ENCODE measurements around the gene PTPRT. TPM values are rescaled to one million over a fixed set of nuclear protein-coding genes. Genes with fewer than 3 reads are reported as not detected.
A peak's percentile ranks its signal among the peaks of the same experiment; 100 is the strongest.

Gene PTPRT
- total RNA-seq (2013), result not detected
- not detected for polyA plus RNA-seq
- not detected in 2 replicates for polyA minus RNA-seq
- 0 to 3.9 (median 0.08) reads per million in 11 experiments for total RNA-seq

GRCh38 chr20:43189554-43190331 lies at the start of gene PTPRT:
TSS of gene PTPRT (minus strand) at chr20:43189906. CDS start at chr20:43189733, 173 bp downstream.
- no peak within 1 kb of the TSS for H3K27ac ChIP-seq (ENCODE audit: low read depth in 1 of 2, low read length in 2 of 2)
- peaks cover 12 to 37% of the 10 kb centered on the region in 2 donors for H3K27me3 ChIP-seq (ENCODE audit: control insufficient read depth in 2 of 2, insufficient read depth in 2 of 2, low read length in 2 of 2)
- intact Hi-C loops (cut with micrococcal nuclease), result loop anchor here (5.0 kb wide), 4 partner anchors 987 to 1457 kb away; no protein-coding TSS in a partner anchor
- WGBS (ENCODE audit: insufficient coverage), result 2% methylated on average over 110 of the region's 115 CpGs
- no peak within 1 kb of the TSS for H3K9ac ChIP-seq (ENCODE audit: insufficient read depth, low read length, poor library complexity, severe bottlenecking)
- peaks cover 31 to 47% (median 35%) of the 10 kb centered on the region in 3 donors for H3K27me3 Mint-ChIP-seq (ENCODE audit: low read depth in 3 of 3)
- H3K27ac Mint-ChIP-seq, result no peak within 1 kb of the TSS
- H3K36me3 ChIP-seq (replicated peaks in 1 of 2; ENCODE audit: control insufficient read depth in 1 of 2, insufficient read depth in 2 of 2, low read length in 2 of 2), result no peaks in the 10 kb centered on the region
- H3K4me1 Mint-ChIP-seq, result no peaks in the 10 kb centered on the region
- no peak for TF ChIP-seq CTCF (IDR thresholded peaks at IDR 0.05)
- H3K4me3 ChIP-seq (replicated peaks in 1 of 3; ENCODE audit: low read depth in 2 of 3, low read length in 3 of 3), result no peak within 1 kb of the TSS
- H3K36me3 Mint-ChIP-seq, result no peaks in the 10 kb centered on the region
- H4K20me1 ChIP-seq (ENCODE audit: insufficient read depth, low read length), result no peaks in the 10 kb centered on the region
- peaks cover 0 to 9% (median 0%) of the 10 kb centered on the region in 7 donors for H3K9me3 Mint-ChIP-seq
- H2AFZ ChIP-seq (ENCODE audit: insufficient read depth, low read depth, low read length, poor library complexity, severe bottlenecking), result no peak within 1 kb of the TSS
- no peak for DNase-seq
- no peak within 1 kb of the TSS for H3K4me2 ChIP-seq (replicated peaks; ENCODE audit: extremely low read depth, low read length, poor library complexity, severe bottlenecking)
- no peaks in the 10 kb centered on the region for H3K79me2 ChIP-seq (ENCODE audit: insufficient read depth, low read length)
- no peaks in the 10 kb centered on the region for H3K4me1 ChIP-seq (ENCODE audit: control insufficient read depth in 1 of 2, insufficient read depth in 2 of 2, low read length in 2 of 2)
- peaks cover 0 to 7% of the 10 kb centered on the region in 2 donors for H3K9me3 ChIP-seq (replicated peaks in 1 of 2; ENCODE audit: control insufficient read depth in 1 of 2, insufficient read depth in 1 of 2, low read length in 2 of 2)
- peak within 1 kb of the TSS in 1 of 2 donors; percentile 68 for H3K4me3 Mint-ChIP-seq

- Mint-ChIP-seq H3K9me3 (peaks cover 0 to 5% (median 3%) of the 10 kb centered on the region in 7 donors), H3K4me1 (no peaks in the 10 kb centered on the region), H3K27ac (no peak overlapping the region), H3K36me3 (no peaks in the 10 kb centered on the region), H3K27me3 (ENCODE audit: low read depth in 3 of 3) (peaks cover 3 to 6% (median 4%) of the 10 kb centered on the region in 3 donors), H3K4me3 (no peak overlapping the region)
- Histone ChIP-seq H3K9ac (ENCODE audit: insufficient read depth, low read length, poor library complexity, severe bottlenecking) (no peak overlapping the region), H3K4me2 (replicated peaks; ENCODE audit: extremely low read depth, low read length, poor library complexity, severe bottlenecking) (no peak overlapping the region), H3K4me3 (replicated peaks in 1 of 3; ENCODE audit: low read depth in 2 of 3, low read length in 3 of 3) (no peak overlapping the region), H3K27me3 (ENCODE audit: control insufficient read depth in 2 of 2, insufficient read depth in 2 of 2, low read length in 2 of 2) (no peaks in the 10 kb centered on the region), H3K4me1 (ENCODE audit: control insufficient read depth in 1 of 2, insufficient read depth in 2 of 2, low read length in 2 of 2) (no peaks in the 10 kb centered on the region), H3K79me2 (ENCODE audit: insufficient read depth, low read length) (no peaks in the 10 kb centered on the region), H3K36me3 (replicated peaks in 1 of 2; ENCODE audit: control insufficient read depth in 1 of 2, insufficient read depth in 2 of 2, low read length in 2 of 2) (no peaks in the 10 kb centered on the region), H4K20me1 (ENCODE audit: insufficient read depth, low read length) (no peaks in the 10 kb centered on the region), H3K27ac (ENCODE audit: low read depth in 1 of 2, low read length in 2 of 2) (no peak overlapping the region), H3K9me3 (replicated peaks in 1 of 2; ENCODE audit: control insufficient read depth in 1 of 2, insufficient read depth in 1 of 2, low read length in 2 of 2) (no peaks in the 10 kb centered on the region), H2AFZ (ENCODE audit: insufficient read depth, low read depth, low read length, poor library complexity, severe bottlenecking) (no peak overlapping the region)
- intact Hi-C loops (cut with micrococcal nuclease), result no loop called here
- WGBS (ENCODE audit: insufficient coverage), result no CpG with 5 or more reads among the region's 3 CpGs
- no peak for TF ChIP-seq CTCF (IDR thresholded peaks at IDR 0.05)
- DNase-seq, result no peak
These were observed 49.1 kb upstream of the PTPRT start for GRCh38 chr20:43238833-43239232.

All from CD14-positive monocyte (primary cell).